Measurements from ENCODE around the gene CDK17. TPM values are rescaled to one million over a fixed set of nuclear protein-coding genes. Genes with fewer than 3 reads are reported as not detected.
"Not testable (repeated sequence)": the region's sequence is repeated elsewhere in the genome, so short reads cannot be mapped to it uniquely, and the experiment has no call there.

CDK17 gene
- total RNA-seq, 1 donor from 2014 or later: 28.0 TPM

DNA sequence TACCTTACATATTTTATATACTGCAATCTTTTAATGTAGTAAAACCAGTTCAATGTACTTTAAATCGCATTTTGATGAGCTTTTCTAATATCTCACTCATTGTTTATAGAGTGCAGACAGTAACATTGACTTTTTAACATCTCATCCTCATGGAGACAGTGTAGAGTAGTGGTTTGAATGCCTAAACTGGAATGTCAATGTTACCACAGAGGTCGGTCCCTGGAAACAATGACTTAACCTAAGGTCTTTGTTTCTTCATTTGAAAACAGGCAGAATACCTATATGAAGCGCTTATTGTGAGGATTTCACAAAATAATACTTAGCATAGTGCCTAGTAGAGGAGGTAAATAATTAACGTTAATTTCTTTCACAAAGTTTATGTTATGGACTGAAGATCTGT is 5.0 kb downstream of the CDK17 start:
- H3K4me3 Mint-ChIP-seq: no peak overlapping the region
- peaks cover 2% of the 10 kb centered on the region for H3K36me3 Mint-ChIP-seq (ENCODE audit: low read depth)
- no peaks in the 10 kb centered on the region for H3K9me3 Mint-ChIP-seq
- DNase-seq: no peak
- no peaks in the 10 kb centered on the region for H3K27me3 Mint-ChIP-seq
- peaks cover 37% of the 10 kb centered on the region for H3K4me1 Mint-ChIP-seq
- H3K27ac Mint-ChIP-seq: no peak overlapping the region
- intact Hi-C loops (cut with micrococcal nuclease): no loop called here

DNA sequence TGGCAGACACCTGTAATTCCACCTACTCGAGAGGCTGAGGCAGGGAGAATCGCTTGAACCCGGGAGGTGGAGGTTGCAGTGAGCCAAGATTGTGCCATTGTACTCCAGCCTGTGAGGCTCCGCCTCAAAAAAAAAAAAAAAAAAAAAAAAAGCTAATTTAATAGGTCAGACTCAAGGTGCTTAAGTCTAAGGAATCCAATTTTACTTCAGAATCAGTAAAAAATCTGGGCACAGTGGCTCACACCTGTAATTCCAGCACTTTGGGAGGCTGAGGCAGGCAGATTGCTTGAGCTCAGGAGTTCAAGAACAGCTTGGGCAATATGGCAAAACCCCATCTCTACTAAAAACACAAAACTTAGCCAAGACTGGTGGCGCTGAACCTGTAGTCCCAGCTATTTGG is 7.0 kb downstream of the CDK17 start:
- H3K4me3 Mint-ChIP-seq; H3K9me3 Mint-ChIP-seq; DNase-seq; H3K27ac Mint-ChIP-seq; intact Hi-C loops (cut with micrococcal nuclease); H3K27me3 Mint-ChIP-seq; H3K36me3 Mint-ChIP-seq (ENCODE audit: low read depth): not testable (repeated sequence)
- peaks cover 35% of the 10 kb centered on the region for H3K4me1 Mint-ChIP-seq

DNA sequence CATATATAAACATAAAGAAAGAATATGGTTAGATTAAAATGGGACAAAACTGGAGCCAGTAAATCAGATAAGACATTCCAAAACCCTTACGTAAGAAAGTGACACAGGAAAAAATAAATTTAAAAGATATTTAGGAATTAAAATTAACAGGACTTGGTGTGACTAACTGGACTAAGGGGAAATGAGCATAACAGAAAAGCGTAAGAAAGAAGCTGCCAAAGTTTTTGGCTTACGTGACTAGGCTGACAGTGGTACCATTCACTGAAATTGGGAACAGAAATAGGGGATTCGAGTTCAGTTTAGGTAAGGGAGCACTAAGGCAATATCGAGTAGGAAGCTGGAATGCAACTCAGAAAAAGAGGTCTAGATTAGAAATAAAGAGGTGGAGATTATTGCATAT is 7.8 kb downstream of the CDK17 start:
- Mint-ChIP-seq H3K4me1 (peaks cover 34% of the 10 kb centered on the region), H3K36me3 (ENCODE audit: low read depth) (peaks cover 9% of the 10 kb centered on the region), H3K27me3 (no peaks in the 10 kb centered on the region), H3K4me3 (no peak overlapping the region), H3K27ac (no peak overlapping the region), H3K9me3 (no peaks in the 10 kb centered on the region)
- DNase-seq: no peak
- intact Hi-C loops (cut with micrococcal nuclease): no loop called here

DNA sequence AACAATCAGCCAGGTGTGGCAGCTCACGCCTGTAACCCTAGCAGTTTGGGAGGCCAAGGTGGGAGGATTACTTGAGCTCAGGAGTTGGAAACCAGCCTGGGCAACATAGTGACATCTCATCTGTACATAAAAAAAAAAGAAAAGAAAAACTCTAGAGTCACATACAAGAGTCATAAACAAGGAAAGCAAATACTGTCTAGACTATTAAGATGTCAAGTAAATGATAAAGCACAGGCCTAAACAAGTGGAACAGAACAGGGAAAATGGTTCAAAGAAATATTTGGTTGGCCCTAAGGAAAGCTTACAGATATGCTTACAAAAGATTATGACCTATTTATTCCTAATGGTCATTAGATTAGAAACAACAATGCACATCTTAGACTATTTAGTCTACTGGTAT is 12.3 kb downstream of the CDK17 start:
- peaks cover 3% of the 10 kb centered on the region for H3K9me3 Mint-ChIP-seq
- peaks cover 33% of the 10 kb centered on the region for H3K4me1 Mint-ChIP-seq
- no peak overlapping the region for H3K27ac Mint-ChIP-seq
- intact Hi-C loops (cut with micrococcal nuclease): no loop called here
- DNase-seq: no peak
- H3K27me3 Mint-ChIP-seq: no peaks in the 10 kb centered on the region
- H3K4me3 Mint-ChIP-seq: no peak overlapping the region
- peaks cover 25% of the 10 kb centered on the region for H3K36me3 Mint-ChIP-seq (ENCODE audit: low read depth)

DNA sequence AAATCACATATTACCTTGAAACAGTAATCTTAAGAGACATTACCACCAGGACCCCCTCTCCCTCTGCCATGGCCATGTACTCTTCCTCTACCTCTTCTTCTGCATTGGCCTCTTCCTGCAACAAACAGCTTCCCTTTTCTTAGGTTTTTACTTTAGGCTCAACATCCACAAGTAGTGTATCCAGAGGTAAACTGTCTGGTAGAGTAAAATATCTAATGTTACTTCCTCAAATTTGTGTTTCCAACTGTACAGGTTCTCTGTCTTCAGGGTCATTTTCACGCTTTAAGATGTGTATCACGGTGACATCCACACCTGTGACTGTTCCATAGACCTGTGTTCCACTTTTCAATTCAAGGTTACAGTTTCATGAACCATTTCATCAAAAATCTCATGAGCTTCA is 13.4 kb downstream of the CDK17 start:
- Mint-ChIP-seq H3K9me3 (peaks cover 3% of the 10 kb centered on the region), H3K4me3 (no peak overlapping the region), H3K36me3 (ENCODE audit: low read depth) (peaks cover 32% of the 10 kb centered on the region), H3K27me3 (no peaks in the 10 kb centered on the region), H3K27ac (no peak overlapping the region), H3K4me1 (peaks cover 34% of the 10 kb centered on the region)
- DNase-seq: no peak
- intact Hi-C loops (cut with micrococcal nuclease): no loop called here

DNA sequence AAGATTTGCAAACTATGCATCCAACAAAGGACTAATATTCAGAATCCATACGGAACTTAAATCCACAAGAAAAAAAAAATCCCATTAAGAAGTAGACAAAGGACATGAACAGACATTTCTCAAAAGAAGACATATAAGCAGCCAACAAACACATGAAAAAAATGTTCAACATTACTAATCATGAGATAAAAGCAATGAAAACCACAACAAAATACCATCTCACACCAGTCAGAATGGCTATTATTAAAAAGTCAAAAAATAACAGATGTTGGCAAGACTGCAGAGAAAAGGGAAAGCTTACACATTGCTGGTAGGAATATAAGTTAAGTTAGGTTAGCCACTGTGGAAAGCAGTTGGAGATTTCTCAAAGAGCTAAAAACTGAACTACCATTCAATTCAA is 16.2 kb downstream of the CDK17 start:
- Mint-ChIP-seq H3K27ac (no peak overlapping the region), H3K4me1 (peaks cover 39% of the 10 kb centered on the region), H3K9me3 (peaks cover 9% of the 10 kb centered on the region), H3K27me3 (no peaks in the 10 kb centered on the region), H3K4me3 (no peak overlapping the region), H3K36me3 (ENCODE audit: low read depth) (peaks cover 36% of the 10 kb centered on the region)
- intact Hi-C loops (cut with micrococcal nuclease): no loop called here
- no peak for DNase-seq

DNA sequence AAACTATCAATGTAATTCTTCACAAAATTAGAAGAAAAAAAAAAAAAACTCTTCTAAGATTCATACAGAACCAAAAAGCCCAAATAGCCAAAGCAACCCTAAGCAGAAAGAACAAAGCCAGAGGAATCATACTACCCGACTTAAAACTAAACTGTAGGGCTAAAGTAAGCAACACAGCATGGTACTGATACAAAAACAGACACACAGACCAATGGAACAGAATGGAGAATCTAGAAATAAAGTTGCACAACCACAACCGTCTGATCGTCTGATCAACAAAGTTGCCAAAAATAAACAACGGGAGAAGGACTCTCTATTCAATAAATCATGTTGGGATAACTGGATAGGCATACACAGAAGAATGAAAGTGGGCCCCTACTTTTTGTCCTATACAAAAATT is 16.9 kb downstream of the CDK17 start:
- intact Hi-C loops (cut with micrococcal nuclease): no loop called here

DNA sequence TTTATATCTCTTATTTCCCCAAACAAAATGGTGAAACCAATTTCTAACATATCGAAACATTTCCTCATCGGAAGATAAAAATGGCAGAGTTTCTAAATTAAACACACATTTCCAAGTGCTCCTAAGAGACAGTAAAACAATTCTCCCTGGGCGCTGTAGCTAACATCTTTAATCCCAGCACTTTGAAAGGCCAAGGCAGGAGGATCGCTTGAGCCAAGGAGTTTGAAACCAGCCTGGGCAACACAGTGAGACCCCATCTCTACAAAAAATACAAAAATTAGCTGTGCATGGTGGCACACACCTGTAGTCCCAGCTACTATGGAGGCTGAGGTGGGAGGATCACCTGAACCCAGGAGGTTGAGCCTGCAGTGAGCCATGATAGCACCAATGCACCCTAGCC is 20.5 kb downstream of the CDK17 start:
- H3K27ac Mint-ChIP-seq, H3K27me3 Mint-ChIP-seq, DNase-seq, H3K4me3 Mint-ChIP-seq, H3K9me3 Mint-ChIP-seq: not testable (repeated sequence)
- peaks cover 27% of the 10 kb centered on the region for H3K36me3 Mint-ChIP-seq (ENCODE audit: low read depth)
- peaks cover 50% of the 10 kb centered on the region for H3K4me1 Mint-ChIP-seq
- intact Hi-C loops (cut with micrococcal nuclease): loop anchor here (2.0 to 5.0 kb wide), 2 partner anchors 19 to 37 kb away; no protein-coding TSS in a partner anchor

More for the DNA sequence above, 16.9 kb downstream of the CDK17 start:
- no peak for DNase-seq
- Mint-ChIP-seq H3K36me3 (ENCODE audit: low read depth) (peaks cover 34% of the 10 kb centered on the region), H3K4me3 (no peak overlapping the region), H3K4me1 (peaks cover 40% of the 10 kb centered on the region), H3K27me3 (no peaks in the 10 kb centered on the region), H3K9me3 (peaks cover 9% of the 10 kb centered on the region), H3K27ac (no peak overlapping the region)

DNA sequence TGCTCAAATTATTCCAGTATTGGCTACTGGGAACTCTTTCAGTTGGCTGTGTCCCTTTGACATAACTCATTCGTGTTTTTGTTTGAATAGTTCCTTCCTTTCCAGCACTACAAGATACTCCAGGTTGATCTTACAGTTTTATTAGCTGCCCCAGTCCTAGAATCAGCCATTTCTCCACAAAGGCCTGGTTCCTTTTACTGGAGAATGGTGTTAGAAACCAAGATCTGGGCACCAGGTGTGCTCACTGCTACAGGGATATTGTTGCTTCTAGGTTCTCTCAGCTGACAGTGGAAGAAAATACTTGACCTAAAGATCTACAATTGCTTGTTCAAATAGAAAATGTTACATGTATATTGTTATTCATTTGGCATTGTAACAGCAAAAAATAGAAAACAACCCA is 21.9 kb downstream of the CDK17 start:
- Mint-ChIP-seq H3K4me1 (peaks cover 46% of the 10 kb centered on the region), H3K36me3 (ENCODE audit: low read depth) (peaks cover 16% of the 10 kb centered on the region), H3K27me3 (no peaks in the 10 kb centered on the region), H3K9me3 (peaks cover 7% of the 10 kb centered on the region), H3K27ac (peak overlapping the region; percentile 96), H3K4me3 (peak overlapping the region; percentile 81)
- intact Hi-C loops (cut with micrococcal nuclease): loop anchor here (2.0 to 5.0 kb wide), 2 partner anchors 20 to 36 kb away; no protein-coding TSS in a partner anchor
- DNase-seq: no peak

DNA sequence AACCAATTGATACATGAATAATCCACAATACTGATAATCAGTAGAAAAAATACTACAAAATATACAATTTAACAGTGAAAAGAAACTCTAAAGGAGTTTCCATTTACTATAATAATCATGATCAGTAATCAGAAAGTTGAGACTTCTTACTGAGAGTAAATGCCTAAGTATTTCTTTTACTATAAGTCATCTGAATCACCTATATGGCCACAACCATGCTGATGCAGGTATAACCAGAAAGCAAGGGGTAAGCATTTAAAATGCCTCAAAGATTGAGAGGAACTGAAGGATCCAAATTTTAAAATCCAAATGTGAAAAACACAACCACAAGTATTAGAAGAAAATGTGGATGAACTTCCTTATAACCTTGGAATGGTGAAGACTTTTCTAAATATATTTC is 23.4 kb downstream of the CDK17 start:
- DNase-seq: no peak
- peaks cover 10% of the 10 kb centered on the region for H3K36me3 Mint-ChIP-seq (ENCODE audit: low read depth)
- no peaks in the 10 kb centered on the region for H3K27me3 Mint-ChIP-seq
- intact Hi-C loops (cut with micrococcal nuclease): loop anchor here (5.0 kb wide), 1 partner anchor 35 kb away; no protein-coding TSS in a partner anchor
- no peak overlapping the region for H3K4me3 Mint-ChIP-seq
- no peak overlapping the region for H3K27ac Mint-ChIP-seq
- H3K9me3 Mint-ChIP-seq: peaks cover 7% of the 10 kb centered on the region
- peaks cover 52% of the 10 kb centered on the region for H3K4me1 Mint-ChIP-seq

DNA sequence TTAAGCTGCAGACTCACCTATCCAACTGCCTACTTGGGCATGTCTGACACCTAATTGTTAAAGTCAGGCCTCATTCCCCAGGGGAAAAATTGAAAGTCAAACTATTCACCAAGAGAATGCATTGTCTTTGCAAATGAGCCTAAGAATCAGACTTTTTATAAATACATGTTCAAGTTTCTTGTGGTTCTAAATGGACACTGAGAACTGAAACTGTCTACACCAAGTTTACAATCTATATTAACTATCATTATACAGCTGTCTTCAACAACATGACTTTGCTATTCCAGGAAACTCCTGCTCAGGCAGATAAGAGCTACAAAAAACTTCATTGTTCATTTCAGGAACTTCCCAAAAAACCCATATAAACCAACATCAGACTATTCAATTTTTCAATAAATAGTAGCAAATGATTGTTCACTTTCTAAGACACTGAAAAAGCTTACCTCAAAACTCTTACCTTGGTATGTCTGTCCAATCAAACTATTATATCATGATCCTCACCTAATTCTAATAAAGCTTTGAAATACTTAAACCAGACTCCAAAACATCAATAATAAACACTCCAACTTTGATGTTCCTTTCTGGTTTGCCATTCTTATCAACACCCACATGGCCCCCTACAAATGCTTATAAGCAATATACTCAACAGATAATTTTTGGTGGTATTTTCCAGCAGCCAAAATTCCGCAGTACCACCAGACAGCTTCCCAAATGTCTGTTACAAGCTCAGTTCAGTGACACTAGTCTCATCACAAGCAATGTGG is 24.2 kb downstream of the CDK17 start:
- DNase-seq: no peak
- intact Hi-C loops (cut with micrococcal nuclease): loop anchor here (5.0 kb wide), 1 partner anchor 34 kb away; no protein-coding TSS in a partner anchor
- Mint-ChIP-seq H3K27ac (peak overlapping the region; percentile 26), H3K9me3 (peaks cover 5% of the 10 kb centered on the region), H3K27me3 (no peaks in the 10 kb centered on the region), H3K4me3 (peak overlapping the region; percentile 2), H3K36me3 (ENCODE audit: low read depth) (peaks cover 10% of the 10 kb centered on the region), H3K4me1 (peaks cover 52% of the 10 kb centered on the region)

DNA sequence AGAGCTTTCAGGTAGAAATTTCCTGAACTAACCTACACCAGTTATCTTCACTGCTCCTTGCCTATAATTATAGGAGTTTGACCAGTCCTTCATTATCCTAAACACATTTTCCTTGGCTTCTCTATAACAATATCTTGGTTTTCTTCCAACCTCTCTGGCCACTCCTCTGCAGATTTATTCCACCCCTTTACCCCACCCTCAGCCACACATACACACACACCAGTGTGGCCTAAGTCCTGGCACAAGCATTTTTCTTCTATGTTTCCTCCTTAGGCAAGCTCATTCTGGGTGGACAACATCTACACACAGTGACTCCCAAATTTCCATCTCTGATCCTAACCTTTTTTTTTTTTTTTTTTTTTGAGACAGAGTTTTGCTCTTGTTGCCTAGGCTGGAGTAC is 25.1 kb downstream of the CDK17 start:
- intact Hi-C loops (cut with micrococcal nuclease): loop anchor here (5.0 kb wide), 1 partner anchor 33 kb away; no protein-coding TSS in a partner anchor
- no peak overlapping the region for H3K4me3 Mint-ChIP-seq
- no peak overlapping the region for H3K27ac Mint-ChIP-seq
- H3K9me3 Mint-ChIP-seq: no peaks in the 10 kb centered on the region
- no peak for DNase-seq
- peaks cover 7% of the 10 kb centered on the region for H3K36me3 Mint-ChIP-seq (ENCODE audit: low read depth)
- H3K4me1 Mint-ChIP-seq: peaks cover 49% of the 10 kb centered on the region
- H3K27me3 Mint-ChIP-seq: no peaks in the 10 kb centered on the region

DNA sequence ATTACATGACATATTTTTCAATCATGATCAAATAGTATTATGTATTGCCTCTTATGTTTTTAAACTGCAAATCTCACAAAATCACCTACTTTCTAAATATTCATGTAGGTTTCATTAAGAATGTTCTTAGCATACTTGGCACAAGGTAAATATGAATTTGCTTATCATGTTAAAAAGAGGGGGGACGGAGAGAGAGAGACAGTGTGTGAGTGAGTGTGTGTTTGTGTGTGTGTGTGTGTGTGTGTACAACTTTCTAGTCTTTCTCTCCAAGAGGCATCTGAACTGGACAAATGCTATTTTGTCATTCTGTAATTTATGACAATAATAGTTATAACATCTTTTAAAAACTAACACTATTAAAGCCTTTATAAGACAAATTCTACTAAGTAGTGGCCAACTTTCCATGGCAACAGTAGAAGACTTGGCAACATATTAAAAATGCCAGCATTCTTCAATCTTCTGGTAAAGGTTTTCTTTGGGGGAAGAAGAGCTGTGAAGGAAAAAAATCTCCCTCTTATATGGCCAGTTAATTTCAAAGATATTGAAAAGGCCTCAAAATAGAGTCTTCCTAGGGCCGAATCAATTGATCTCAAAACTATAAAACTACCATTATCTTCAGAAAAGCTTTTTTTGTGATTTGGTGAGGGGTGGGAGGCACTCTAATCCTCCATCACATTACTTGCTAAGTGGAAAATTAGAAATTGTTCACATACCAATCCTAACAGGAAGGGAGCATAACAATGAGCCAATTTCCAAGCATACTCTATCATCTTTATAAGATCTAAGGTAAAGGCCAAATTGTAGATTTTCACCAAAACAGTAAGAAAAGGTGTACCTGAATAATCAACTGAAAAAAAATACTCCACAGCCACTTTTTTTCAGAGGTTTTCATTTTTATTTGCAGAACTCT is 28.2 kb downstream of the CDK17 start:
- Mint-ChIP-seq H3K36me3 (ENCODE audit: low read depth) (peaks cover 13% of the 10 kb centered on the region), H3K4me1 (peaks cover 48% of the 10 kb centered on the region), H3K9me3 (no peaks in the 10 kb centered on the region), H3K4me3 (no peak overlapping the region), H3K27me3 (no peaks in the 10 kb centered on the region), H3K27ac (no peak overlapping the region)
- intact Hi-C loops (cut with micrococcal nuclease): no loop called here
- no peak for DNase-seq

Data from activated CD4-positive, alpha-beta T cell treated with anti-CD3 and anti-CD28 coated beads, Interleukin-2, amount 10 ng/mL, durations not matched to agents 24 days and 14 days (primary cell).